Measurements from ENCODE around the gene PSMG4.

The PSMG4 gene

DNA sequence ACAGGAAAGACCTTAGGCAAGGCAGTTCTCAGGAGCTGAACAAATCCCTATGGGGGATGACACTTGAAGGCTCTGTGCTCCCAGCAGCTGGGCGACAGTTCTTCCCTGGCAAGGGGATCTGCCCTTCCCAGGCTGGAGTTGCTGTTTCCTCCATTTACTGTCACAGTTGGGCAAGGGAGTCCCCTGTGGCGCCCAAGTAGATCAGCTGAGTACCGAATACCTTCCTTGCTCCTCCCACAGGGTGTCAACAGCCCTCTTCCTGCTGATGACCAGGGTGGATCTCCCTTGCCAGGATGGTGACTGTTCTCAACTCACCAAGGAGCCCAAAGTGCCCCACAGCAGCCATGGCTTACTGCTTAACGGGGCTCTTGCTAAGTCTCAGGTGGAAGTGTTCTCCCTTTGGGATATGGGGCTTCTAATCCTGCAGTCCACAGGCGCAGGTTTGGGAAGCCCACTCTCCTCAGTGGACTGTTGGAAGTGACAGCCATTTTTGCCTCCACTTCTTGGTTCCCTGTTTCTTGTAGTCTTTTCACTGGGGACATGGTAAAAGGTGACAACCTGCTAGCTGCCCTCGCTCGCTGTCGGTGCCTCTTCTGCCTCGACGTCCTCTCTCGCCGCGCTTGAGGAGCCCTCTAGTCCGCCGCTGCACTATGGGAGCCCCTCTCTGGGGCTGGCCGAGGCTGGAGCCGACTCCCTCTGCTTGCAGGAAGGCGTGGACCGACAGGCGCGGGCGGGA, 5.7 kb upstream of the PSMG4 start:
- no peak for DNase-seq

DNA sequence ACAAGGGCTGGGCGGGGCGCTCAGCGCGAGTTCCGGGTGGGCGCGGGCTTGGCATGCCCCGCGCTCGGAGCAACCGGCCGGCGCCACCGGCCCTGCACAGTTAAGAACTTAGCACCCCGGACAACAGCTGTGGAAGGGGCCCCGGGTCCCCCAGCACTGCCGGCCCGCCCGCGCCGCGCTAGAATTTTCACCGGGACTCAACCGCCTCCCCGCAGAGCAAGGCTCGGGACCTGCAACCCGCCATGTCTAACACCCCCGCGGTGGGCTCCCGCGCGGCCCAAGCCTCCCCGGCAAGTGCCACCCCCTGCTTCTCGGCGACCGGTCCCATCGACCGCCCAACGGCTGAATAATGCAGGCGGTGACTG, 5.2 kb upstream of the PSMG4 start:
- no peak for DNase-seq

DNA sequence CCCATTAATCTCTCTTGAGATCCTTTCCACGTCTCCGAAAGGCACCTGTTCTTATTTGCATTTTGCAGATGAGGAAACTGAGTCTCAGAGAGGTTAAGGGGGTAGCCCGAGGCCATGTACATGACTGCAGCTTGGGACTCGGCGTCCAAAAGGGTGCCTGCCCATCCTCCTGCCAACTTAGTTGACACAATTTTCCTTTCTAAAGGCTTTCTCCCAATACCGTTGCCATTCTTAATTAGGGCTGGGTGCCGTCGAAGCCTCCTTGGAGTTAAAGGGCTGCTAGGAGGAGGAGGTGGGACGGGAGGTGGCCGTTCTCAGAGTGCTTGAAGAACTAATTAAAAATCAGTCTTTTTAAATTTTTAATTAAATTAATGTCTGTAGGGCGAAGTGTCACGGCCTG, 546 bp upstream of the PSMG4 start:
- DNase-seq = no peak

DNA sequence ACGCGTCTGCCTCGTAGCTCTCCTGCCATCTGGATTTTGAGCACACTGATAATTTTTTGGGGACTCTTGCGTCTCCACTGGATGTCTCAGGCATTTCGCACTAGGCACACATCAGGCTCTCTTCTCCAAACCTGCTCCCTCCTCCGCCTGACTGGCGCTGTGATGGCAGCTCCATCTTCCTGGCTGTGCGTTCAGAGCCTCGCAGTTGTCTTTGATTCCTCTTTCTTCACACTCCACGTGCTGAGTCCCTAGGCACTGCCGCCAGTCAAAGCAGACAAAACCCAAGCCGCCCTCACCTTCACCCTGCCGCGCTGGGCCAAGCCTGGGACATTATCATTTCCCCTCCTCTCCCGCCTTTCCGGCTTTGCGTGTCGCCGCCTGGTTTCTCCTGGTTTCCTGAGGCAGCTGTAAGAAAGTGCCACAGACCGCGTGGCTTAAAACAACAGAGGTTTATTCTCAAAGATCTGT, 778 bp downstream of the PSMG4 start:
- peak; percentile 45 for DNase-seq

DNA sequence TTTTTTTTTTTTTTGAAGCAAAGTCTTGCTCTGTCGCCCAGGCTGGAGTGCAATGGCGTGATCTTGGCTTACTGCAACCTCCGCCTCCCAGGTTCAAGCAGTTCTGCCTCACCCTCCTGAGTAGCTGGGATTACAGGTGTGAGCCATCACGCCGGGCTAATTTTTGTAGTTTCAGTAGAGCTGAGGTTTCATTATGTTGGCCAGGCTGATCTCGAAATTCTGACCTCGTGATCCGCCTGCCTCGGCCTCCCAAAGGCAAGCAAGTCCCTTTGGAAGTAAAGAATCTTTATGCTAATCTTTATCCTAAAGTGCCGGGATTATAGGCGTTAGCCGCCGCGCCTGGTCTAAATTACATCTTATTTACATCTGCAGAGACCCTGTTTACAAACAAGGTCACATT, 1.5 kb downstream of the PSMG4 start:
- DNase-seq = no peak

- no peak for DNase-seq
These were observed 2.2 kb downstream of the PSMG4 start for GRCh38 chr6:3260772-3261517.

DNA sequence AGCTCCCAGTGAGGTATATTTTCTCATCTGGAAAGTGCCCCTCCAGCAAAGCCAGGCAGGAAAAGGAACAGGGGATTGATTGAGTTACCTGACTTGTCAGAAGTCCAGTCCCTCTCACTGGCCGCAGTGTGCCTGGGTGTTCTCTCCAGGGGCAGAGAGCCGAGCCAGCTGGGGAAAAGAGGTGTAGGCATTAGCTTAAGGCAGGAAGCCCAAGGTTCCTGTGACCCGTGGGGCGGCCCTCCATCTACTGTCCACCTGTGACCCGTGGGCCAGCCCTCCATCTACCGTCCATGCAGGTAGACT, 2.7 kb downstream of the PSMG4 start:
- no peak for DNase-seq

- DNase-seq = no peak
These were observed 3.2 kb downstream of the PSMG4 start for GRCh38 chr6:3261921-3262320.

DNA sequence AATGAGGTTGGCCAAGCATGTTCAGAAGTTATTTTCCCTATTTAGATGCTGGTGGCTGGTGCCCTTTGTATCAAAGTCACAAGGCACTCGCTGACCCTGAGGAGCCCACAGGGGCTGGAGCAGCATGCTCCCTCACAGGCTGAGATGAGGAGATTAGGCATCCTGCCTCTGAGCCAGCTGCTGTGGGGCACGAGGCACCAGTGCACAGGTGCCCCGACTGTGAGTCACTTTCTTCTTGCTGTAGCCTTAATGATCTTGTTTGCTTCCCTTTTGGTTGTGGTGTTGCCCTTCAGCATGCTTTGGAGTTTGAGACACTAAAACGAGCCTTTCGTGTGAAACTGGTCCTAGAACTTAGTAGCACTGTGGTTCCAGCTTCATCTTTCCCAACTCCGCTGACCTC, 4.3 kb downstream of the PSMG4 start:
- DNase-seq = no peak

DNA sequence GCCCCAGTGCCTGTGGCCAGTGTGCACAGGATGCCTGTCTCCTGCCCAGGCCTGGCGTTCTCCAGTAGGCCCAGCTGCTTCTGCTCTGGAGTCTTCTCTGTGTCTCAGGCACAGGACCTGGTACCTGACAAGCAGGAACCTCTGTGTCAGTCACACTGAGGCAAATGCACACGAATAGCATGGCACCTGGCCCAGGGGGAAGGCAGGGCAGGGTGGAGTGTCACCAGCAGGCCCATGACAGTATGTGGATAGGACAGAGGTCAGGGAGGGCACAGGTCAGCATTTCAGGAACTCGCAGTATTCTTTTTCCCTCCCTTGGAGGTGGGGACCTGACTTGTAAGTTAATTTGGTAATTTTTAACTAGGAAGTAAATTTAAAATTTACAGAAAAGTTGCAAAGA, 5.6 kb downstream of the PSMG4 start:
- no peak for DNase-seq

DNA sequence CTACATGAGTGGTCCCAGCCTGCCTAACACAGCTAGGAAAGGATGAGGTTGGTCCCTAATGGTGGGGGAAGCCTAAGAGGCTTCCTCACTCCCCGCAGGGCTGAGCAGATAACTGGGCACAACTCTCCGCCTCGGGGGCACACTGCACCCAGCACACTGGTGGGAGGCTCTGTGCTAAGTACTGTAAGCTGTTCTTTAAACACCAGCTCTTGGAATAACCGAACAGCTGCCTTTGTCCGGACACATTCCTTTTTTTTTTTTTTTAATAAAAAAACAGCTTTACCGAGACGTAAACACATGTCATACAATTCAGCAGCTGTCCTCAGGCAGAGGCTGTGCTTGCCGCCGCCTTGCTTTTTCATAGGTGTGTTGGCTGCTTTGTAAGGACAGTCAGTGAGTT, 6.9 kb downstream of the PSMG4 start:
- DNase-seq = no peak

GRCh38 chr6:3266170-3266569, 7.4 kb downstream of the PSMG4 start:
- no peak for DNase-seq

- DNase-seq = no peak
These were observed 8.4 kb downstream of the PSMG4 start for GRCh38 chr6:3267162-3267561.

GRCh38 chr6:3268680-3269079, 9.9 kb downstream of the PSMG4 start:
- DNase-seq = no peak

GRCh38 chr6:3269281-3269975, 10.7 kb downstream of the PSMG4 start:
- no peak for DNase-seq

DNA sequence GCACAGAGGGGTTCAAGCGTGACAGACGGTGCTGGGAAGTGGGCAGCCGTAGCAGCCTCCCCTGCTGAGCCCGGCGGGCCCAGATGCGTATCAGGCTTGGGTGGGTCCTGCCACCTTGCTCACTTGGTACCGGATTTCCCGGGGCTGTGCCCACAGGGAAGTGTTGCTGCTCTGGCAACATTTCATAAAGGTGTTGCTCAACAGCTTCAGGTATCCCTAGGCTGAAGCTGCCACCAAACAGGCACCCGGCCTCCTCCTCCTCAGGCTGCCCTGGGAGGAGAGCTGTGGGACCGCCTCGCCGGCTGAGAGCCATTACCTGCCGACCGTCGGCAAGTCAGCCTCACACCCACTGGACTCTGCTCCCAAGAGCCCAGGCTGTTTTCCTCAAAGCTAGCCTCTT, 11.5 kb downstream of the PSMG4 start:
- no peak for DNase-seq

DNA sequence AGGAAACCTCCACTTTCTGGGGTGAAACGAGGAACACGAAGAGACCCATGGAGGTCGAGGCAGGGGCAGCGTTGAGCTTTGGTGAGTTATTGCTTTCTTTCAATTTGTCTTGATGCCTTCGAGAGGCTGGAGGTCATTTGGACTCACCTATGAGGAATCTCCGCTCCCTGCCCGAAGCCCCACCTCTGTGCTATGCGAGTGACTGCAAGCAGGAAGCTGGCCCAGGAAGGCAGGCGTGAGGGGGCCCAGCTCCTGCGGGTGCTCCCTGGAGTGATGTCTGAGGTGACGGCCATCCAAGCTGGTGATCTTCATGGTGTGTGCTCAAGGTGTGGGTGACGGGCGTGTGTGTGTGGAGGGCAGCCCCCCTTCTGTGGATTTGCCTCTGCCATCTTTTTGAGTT, 13.0 kb downstream of the PSMG4 start:
- DNase-seq = no peak

GRCh38 chr6:3272911-3273547, 14.3 kb downstream of the PSMG4 start:
- no peak for DNase-seq

- DNase-seq = no peak
These were observed 15.2 kb downstream of the PSMG4 start for GRCh38 chr6:3273707-3274521.

GRCh38 chr6:3276174-3277167, 17.7 kb downstream of the PSMG4 start:
- DNase-seq = no peak

DNA sequence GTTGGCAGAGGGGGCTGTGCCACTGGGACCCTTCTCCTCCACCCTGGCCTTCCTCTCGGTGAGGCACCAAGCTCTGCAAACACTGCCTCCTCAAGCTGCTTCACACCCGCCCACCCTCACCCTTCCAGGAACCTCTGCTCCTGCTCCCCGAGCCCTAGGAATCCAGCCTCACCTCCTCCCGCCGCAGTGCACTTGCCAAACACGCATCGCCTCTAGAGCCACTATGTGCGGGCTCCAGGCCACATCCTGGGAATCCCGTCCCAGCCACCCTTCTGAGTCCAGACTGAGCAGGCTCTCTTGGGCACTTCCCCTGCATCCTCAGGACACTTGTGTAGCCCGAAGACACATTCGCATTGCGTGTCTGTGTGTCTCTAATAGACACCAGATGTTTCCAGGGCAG, 18.5 kb downstream of the PSMG4 start:
- no peak for DNase-seq
